Omental fat pad (tissue), 4 donors: ENCODE data around the gene DNASE1. TPM values are rescaled to one million over a fixed set of nuclear protein-coding genes. Genes with fewer than 3 reads are reported as not detected.

Experiments
- ATAC-seq: fragments of 150-250 bp; one replicate; pipeline ENCODE4 v1.9.1; 2016; ENCODE audit warnings: mild to moderate bottlenecking, moderate library complexity; ENCODE audit not compliant: low FRiP score
- DNase-seq: peaks from one replicate; pipeline ENCODE4 v3.0.0-alpha.2; 2019; ENCODE audit warnings: low spot score
- total RNA-seq, 4 donors: library from RNA; depleted of rRNA; stranded (reverse); fragments of >200 nt; gene quantifications; one replicate each; pipeline ENCODE4 v1.1.0, GENCODE V29; 2016
- TF ChIP-seq, protein P1 (sequence below), 3 donors: fragments of 450-650 bp; IDR thresholded peaks; one replicate each; pipeline ENCODE4 v1.5.1; 2016 to 2017; ENCODE audit warnings: antibody characterized with exemption in 3 of 3, mild to moderate bottlenecking in 3 of 3, moderate library complexity in 2 of 3

DNASE1 gene
- total RNA-seq, 4 donors from 2014 or later = 4.6 to 14.8 (median 12.3) TPM

DNA sequence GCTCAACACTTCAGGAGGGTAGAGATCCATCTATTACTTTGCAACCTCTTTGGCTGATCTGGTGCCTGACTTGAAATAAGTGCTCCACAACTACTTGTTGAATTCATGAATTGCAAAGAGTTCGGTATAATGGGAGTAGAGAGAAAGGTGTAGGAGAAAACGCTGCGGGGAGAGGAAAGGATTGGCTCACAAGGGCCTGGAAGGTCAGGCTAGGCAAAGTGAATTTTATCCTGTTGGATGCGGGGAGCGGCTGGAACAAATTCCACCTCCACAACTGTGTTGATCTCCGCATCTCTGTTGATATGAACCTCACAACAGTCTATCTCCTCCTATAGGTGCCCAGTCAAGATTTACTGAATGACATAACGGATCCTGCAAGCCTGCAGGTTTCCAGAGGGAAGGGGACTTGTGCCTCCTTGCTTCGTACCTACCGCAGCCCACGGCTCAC, 43.8 kb upstream of the DNASE1 start:
- TF ChIP-seq, protein P1, sequence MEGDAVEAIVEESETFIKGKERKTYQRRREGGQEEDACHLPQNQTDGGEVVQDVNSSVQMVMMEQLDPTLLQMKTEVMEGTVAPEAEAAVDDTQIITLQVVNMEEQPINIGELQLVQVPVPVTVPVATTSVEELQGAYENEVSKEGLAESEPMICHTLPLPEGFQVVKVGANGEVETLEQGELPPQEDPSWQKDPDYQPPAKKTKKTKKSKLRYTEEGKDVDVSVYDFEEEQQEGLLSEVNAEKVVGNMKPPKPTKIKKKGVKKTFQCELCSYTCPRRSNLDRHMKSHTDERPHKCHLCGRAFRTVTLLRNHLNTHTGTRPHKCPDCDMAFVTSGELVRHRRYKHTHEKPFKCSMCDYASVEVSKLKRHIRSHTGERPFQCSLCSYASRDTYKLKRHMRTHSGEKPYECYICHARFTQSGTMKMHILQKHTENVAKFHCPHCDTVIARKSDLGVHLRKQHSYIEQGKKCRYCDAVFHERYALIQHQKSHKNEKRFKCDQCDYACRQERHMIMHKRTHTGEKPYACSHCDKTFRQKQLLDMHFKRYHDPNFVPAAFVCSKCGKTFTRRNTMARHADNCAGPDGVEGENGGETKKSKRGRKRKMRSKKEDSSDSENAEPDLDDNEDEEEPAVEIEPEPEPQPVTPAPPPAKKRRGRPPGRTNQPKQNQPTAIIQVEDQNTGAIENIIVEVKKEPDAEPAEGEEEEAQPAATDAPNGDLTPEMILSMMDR (IDR thresholded peaks at IDR 0.05) = no peak
- DNase-seq = no peak
- peak; percentile 22 for ATAC-seq

DNA sequence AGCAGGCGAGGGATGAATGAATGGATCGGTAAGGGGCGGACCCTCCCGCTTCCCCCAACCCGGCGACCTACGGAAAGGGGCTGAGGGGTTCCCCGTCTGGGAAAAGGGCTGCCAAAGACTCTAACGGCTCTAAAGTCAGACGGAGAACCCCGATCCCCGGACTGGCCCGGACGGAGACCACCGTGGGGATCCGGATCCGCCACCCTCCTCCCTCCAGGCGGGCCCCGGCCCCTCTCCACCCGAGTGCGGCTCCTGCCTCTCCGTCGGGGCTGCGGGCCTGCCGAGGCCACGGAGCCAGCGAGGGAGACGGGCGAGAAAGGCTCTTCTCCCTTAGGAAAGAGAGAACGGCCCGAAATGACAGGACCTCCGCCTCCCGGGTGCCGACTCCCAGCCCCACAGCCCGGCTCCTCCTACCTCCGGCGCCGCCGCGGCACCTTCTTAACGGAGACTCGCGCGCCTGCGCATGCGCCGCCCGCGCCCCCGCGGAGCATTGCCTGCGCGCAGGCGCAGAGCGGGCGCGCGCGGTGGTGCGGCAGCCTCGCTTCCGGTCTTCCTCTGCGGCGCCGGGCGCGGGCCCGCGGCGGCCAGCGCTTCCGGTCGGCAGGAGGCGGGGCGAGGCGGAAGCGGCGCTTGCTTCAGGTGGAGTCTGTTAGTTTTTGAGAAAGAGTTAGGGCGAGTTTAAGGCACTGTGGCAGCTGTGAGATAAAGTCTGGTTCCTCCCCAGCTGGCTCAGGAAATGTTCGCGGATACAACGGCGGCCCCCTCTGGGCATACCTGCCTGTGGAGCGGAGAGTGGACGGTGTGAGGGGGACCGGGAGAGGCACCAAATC, 43.1 kb upstream of the DNASE1 start, which contains the start of gene SLX4:
Gene SLX4 (minus strand): TSS at position 461 of the 830 bp plus-strand sequence. CDS start 2,642 bp downstream, outside the sequence.
- TF ChIP-seq, protein P1 (IDR thresholded peaks at IDR 0.05) = no peak
- ATAC-seq = peak; percentile 96
- peak; percentile 70 for DNase-seq

DNA sequence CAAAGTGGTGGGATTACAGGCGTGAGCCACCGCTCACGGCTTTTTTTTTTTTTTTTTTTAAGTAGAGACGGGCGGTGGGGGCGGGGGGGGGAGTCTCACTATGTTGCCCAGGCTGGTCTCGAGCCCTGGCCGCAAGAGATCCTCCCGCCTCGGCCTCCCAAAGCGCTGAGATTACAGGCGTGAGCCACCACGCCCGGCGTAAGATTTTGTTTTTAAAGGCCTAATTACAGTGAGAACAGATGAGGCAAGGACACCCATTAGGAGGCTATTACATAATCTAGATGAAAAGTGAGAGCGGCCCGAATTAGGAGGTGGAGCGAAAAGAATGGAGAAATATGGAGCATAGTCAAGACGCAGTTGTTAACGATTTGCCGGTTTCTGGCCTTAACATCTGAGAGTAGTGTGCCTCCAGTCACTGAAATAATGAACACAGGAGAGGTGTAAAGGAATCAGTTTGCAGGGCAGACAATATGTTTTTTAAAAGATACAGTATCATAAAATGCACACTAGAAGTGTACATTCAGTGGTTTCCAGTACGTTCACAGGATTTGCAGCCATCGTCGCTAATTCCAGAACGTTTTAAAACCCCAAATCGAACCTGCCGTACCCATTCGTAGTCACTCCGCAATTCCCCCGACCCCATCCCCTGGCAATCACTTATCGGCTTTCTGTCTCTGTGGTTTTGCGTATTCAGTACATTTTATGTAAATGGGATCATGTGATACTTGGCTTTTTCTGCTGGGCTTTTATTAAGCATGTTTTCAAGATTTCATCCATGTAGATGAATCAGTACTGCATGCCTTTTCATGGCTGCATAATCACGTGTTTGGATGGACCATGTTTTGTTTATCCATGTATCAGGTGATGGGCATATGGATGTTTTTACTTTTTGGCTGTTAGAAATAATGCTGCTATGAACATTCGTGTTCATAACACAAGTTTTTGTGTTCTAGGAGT, 41.7 kb upstream of the DNASE1 start:
- ATAC-seq (no peak), DNase-seq (no peak)
- TF ChIP-seq, protein P1 (IDR thresholded peaks at IDR 0.05) = no peak

DNA sequence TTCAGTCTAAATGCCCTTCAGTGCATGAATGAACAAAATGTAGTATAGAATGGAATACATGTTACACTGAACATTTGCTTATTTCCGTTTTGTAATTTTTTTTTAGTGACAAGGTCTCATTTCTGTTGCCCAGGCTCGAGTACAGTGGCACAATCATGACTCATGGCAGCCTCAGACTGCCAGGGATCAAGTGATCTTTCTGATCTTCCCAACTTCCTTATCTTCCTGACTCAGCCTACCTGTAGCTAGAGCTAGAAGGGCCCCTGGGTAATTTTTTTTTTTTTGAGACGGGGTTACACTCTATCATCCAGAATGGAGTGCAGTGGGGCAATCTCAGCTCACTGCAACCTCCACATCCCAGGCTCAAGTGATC, 35.7 kb upstream of the DNASE1 start:
- DNase-seq (no peak), ATAC-seq (no peak)
- TF ChIP-seq, protein P1 (IDR thresholded peaks at IDR 0.05) = no peak

DNA sequence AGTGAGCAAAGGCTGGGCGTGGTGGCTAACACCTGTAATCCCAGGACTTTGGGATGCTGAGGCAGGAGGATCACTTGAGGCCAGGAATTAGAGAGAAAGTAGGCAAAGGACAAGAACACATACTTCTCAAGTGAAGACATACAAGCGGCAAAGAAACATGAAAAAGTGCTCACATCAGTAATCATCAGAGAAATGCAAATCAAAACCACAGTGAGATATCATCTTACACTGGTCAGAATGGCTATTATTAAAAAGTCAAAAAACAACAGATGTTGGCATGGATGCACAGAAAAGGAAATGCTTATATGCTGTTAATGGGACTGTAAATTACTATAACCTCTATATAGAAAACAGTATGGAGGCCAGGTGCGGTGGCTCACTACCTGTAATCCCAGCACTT, 30.8 kb upstream of the DNASE1 start:
- ATAC-seq (no peak), DNase-seq (no peak)
- TF ChIP-seq, protein P1 (IDR thresholded peaks at IDR 0.05) = no peak

DNA sequence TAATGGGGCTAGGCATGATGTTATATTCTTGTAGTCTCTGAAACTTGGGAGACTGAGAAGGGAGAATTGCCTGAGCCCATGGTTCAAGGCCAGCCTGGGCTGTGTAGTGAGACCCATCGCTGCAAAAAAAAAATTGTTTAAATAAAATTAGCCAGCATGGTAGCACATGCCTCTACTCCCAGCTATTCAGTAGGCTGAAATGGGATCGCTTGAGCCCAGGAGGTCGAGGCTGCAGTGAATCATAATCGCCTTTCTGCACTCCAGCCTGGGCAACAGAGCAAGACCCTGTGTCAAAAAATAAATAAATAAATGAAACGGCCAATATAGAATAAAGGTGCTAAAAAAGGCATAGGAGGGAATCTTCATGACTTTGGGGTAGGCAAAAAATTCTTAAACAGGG, 29.2 kb upstream of the DNASE1 start:
- TF ChIP-seq, protein P1 (IDR thresholded peaks at IDR 0.05) = no peak
- DNase-seq = no peak
- no peak for ATAC-seq
